NCI-H2196 (cell line): ENCODE data around the gene C9orf57.
"Not testable (repeated sequence)": the region's sequence is repeated elsewhere in the genome, so short reads cannot be mapped to it uniquely, and the experiment has no call there.

Experiments used
- DNase-seq: peaks from one replicate; lab custom pipeline; 2025; ENCODE audit not compliant: unreplicated experiment; lab: John Stamatoyannopoulos, UW

The C9orf57 gene

DNA sequence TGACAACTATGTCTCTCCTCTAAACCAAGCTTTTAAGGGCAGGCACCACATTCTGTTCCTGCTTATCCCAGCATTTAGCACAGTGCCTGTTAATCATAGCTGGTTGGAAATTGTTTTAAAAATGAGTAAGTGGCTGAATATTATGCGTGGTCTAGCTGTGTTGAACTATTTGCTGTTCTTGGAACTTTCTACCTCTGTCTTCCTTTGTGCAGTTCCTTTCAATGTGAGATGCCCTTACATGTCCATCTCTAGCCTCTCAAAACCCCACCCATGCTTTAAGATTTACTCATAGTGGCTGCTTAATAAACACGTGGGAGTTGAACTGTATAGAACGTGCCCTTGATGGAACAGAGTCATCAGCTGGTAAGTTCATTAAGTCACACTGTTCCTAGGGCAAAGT lies 34.5 kb downstream of the C9orf57 start:
- DNase-seq, result no peak

DNA sequence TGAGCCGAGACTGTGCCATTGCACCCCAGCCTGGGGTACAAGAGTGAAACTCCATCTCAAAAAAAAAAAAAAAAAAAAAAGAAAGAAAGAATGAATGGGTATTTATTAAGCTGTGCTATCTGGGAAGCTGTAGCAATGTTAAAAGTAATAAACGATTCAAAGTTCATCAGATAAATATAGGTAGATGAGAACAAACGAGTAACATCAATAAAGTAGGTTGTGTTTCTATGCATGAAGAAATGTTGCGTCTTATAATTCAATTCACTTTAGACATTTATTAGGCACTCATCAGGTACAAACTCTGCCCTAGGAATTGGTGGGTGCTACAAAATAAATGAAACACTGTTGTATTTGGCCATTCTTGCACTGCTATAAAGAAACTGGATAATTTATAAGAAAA lies 36.8 kb downstream of the C9orf57 start:
- DNase-seq, result no peak

DNA sequence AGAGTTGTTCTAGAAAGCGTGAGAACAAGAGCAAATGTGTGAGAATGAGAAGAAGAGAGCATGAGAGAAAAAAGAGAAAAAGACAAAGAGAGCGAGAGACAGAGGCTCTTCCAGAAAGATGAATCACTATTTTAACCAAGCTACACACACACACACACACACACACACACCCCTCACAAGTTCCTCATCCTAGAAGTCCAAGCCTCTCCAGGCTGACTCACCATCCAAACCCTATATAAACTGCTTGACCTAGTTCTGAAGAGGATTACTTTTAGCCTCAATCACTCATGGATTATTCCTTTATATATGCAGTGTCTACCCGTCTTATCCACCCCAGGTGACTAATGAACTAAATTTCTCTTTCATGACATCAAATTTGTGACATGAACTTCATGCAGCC lies 37.6 kb downstream of the C9orf57 start:
- no peak for DNase-seq

DNA sequence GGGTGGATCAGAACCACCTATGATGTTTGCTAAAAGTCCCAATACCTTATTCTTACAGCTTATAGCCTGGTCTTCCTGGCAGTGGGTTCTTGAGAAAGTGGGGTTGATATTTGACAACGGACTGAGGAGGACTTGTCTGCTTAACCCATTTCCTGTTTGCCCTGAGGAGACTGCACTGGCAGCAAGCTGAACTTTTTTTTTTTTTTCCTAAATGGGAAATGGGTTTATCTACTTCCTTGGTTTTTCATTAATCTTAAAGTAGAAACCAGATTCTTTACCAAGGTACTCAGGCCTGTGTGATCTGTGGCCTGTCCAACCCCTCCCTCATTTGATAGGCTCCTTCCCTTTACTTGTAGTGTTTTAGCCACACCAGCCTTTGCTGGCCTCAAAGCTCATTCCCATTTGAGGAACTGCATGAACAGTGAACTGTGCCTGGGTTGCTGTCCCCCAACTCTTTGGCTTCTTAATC lies 47.1 kb downstream of the C9orf57 start:
- DNase-seq, result no peak

DNA sequence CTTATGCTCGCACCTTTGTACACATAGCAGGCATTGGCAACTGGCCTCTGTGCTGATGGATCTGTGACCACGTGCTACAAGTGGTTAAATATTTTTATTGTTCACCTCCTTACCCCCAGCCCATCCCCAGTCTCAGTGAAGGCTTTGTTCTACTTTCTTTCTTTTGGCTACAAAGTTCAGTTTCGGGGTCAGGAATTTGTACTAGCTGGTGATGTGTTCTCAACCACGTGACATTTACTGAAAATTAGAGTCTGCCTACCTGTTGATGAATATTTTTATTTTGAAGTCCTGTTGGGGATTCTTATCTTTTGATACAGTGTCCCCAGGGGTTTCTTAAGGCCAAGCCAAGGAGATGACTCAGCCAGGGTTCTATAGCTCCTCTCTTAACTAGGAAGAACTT lies 47.8 kb downstream of the C9orf57 start:
- DNase-seq, result no peak

DNA sequence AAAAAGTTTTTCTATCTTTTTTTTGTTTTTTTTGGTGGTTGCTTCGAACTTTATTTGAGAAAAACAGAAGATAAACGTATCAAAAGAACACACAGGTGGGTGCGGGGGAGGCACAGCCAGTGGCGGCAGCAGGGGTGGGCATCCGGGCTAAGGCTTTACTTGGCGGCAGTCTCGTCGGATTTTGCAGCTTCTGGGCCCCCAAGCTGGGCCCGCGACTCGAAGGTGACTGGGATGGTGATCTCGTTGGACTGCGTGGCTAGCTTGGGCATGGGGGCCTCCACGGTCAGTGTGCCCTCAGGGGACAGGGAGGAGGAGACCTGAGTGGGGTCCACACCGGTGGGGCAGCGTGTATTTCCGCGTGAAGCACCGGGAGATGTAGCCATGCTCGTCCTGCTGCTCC lies 52.7 kb downstream of the C9orf57 start:
- not testable (repeated sequence) for DNase-seq

DNA sequence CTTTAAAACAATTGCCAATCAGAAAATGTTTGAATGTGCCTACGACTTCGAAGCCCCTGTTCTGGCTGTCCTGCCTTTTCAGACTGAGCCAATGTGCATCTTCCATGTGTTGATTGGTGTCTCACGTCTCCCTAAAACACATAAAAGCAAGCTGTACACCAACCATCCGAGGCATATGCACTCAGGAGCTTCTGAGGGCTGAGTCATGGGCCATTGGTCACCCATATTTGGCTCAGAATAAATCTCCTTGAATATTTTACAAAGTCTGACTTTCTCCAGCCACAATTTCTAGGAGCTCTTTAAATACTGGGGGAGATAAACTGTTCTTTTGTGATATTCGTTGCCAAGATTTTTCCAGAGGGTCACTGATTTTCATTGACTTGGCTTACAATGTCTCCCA lies 53.9 kb downstream of the C9orf57 start:
- DNase-seq, result no peak

DNA sequence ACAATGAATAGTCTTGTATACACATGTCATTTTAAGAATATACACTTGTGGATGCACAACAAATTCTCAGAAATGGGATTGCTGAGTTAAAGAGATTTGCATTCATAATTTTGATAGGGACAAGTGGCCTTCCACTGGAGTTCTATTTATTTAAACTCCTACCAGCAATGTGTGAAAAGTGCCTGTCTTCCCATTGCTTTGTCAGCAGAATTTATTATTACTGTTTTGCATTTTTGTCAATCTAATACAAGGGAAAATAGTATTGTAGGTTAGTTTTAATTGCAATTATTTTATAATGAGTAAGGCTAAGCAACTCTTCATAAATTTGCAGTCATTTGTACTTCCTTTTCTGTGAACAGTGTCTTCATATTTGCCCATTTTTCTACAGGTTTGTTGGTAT lies 55.0 kb downstream of the C9orf57 start:
- no peak for DNase-seq
